RPMI8226 (cell line): Measurements from ENCODE around the gene ITPKB.
"Not testable (repeated sequence)": the region's sequence is repeated elsewhere in the genome, so short reads cannot be mapped to it uniquely, and the experiment has no call there.

Experiments used
- DNase-seq: peaks from one replicate; pipeline ENCODE4 v3.0.0-alpha.2; 2015

The ITPKB gene

GRCh38 chr1:226738995-226739695 lies at the start of gene ITPKB:
Gene ITPKB (minus strand): TSS chr1:226739282. CDS start chr1:226737458, 1,824 bp downstream.
- DNase-seq, result peak; percentile 85

DNA sequence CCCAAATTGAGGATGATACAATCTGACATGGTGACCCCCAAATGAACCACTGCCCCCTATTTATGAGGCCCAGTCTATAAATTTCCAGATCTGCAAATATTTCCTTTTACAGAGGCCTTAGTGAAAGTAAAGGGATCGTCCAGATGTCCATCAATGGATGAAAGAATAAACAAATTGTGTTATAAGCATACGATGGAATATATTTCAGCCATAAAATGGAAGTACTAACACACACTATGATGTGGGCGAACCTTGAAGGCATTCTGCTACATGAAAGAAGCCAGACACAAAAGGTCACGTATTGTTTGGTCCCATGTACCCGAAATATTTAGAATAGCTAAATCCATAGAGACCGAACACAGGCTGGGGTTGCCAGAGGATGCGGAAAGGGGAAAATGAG lies 48.6 kb upstream of the ITPKB start:
- DNase-seq, result no peak

DNA sequence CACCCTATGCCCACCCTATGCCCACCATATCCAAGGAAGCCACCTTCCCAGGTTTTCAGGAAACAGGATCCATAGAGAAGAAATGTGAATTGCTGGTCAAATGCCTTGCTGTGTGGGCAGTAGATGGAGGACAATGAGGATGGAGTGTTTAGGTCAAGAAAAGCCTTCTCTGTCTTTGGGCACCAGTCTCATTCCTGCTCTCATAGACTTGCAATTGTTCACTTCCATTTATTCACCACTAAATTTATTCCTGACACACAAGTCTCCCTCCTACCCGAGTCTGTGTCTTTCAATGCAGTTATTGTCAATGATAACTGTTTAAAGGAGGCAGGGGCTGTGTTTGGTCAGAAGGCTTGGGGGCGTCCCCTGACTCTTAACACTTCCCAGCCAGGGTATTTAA lies 48.0 kb upstream of the ITPKB start:
- no peak for DNase-seq

GRCh38 chr1:226786550-226786949 lies 47.5 kb upstream of the ITPKB start:
- DNase-seq, result no peak

DNA sequence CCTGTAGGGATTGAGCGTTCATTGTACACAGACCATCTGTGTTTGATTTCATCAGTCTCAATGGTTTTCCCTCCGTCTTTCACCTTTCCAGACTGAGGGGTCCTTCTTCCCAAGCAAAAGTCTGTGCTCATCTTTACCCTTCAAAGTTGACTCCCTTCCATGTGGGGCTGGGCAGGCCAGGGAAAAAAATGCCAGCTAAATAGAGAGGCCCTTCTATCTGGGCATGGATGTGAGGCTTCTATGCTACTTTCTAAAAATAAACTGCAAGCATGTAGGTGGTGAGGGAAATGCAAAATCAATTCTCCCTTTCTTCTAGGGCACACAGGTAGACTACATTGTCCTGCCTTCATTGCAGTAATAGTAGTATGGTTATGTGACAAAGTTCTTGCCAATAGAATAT lies 46.7 kb upstream of the ITPKB start:
- DNase-seq, result no peak

DNA sequence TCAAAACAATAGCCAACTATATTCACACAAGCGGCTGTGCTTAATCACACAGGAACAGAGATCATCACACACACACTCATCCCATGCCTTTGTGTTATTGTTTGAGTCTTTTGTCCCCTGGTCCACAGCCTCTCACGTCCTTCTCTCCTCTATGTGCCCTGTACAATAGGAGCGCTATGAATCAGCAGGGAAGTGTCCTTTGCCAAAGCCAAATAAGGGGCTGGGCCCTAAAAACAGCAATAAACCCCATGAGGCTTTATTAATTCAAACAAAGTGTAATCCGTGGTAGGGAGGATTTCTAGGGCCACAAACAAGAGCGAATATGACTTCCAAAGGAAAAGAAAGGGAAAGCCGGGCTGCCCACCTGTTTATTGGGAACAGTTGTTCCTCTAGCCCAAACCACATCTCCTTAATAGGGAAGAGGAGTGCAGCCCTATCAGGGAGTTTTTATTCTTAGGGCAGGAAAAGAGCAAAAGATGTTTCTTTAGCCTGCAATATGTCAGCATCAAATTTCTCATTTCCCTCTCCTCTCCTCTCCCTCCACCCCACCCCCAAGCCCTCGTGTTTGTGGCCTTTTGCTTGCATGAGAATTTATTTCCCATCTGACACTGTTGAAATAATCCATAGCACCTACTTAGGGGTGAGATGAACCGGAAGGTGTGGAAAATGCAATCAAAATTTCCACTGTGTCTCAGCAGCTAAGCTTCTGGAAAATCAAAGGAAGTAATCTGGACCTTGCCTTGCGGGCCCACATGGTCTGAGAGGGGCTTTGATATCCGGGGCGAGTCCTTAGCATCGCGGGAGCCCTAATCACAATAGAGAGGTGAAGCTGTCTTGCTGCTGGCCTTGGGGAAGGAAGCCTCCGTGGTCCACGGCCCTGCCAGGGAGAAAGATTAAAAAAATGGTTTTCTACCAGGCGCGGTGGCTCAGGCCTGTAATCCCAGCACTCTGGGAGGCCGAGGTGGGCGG lies 45.3 kb upstream of the ITPKB start:
- no peak for DNase-seq

DNA sequence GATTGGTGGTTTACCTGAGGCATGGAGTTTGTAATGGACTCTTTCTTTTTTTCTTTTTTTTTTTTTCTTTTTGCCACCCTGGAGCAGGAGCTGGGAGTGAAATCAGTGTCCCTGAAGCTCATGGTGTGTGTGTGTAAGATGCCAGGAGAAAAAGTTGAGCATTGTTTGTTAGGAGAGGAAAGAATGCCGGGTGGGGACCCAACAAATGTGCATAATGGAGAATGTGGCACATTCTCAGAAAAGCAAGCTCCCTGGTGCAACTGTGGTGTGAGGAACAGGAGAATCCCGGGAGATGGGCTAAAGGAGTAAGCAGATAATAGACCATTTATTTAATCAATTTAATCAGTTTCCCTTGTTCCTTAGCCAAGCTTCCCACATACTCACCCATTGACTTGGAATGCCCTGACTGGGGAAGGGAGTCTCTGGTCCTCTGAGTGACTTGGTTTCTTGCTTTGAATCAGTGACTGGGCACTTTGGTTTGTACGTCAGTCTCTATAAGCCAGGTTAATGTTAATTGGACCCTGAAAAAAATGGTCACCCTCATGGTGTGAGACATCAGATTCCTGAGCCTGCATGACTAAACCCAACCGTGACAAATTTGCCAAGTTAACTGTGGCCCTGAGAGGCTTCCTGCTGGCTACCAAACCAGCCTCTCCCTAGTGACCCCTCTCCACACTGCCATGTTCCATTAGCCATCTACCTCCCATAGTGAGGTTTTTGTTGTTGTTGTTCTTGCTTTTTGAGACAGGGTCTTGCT lies 43.9 kb upstream of the ITPKB start:
- no peak for DNase-seq

DNA sequence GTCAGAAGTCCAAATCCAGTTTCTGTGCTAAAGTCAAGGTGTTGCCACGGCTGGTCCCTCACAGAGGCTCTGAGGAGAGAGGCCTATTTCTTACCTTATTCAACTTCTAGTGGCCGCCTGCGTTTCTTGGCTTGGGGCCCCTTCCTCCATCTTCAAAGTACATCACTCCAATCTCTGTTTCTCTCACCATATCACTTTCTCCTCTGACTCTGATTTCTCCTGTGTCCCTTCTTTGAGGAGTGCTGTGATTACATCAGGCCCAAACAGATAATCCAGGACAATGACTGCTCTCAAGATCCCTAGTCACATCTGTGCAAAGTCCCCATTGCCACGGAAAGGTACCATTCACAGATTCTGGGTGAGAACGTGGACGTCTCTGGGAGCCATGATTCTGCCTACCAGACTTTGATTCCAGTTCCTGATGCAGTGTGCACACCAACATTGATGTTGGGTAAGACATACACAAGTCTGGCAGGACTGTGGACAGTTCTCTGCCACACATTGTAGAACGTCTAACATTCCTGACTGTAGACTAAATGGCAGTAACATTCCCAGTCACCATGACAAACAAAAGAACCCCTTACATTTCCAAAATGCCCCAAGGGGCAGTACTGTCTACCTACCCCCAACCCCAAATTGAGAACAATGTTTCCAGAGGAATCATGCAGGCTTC lies 43.0 kb upstream of the ITPKB start:
- no peak for DNase-seq

DNA sequence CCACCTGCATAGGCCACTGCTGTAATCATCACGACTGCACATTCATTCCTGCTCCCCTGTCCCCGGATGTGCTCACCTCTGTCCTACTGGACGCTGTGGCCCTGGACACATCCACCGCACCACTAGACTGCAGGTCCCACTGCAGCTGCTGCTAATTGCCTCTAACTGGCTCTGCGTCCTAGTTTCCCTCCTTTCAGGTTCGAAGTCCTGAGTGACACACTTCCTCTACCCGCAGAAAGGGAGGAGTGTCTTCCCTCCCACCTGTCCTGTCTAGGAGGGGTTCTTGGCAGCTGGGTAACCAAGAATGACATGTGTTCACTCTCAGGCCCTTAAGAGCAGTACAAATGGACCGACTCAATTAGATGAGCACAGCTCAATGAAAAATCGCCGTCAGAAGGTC lies 40.5 kb upstream of the ITPKB start:
- DNase-seq, result no peak

- DNase-seq, result no peak
Observed at GRCh38 chr1:226778657-226779058, 39.6 kb upstream of the ITPKB start.

DNA sequence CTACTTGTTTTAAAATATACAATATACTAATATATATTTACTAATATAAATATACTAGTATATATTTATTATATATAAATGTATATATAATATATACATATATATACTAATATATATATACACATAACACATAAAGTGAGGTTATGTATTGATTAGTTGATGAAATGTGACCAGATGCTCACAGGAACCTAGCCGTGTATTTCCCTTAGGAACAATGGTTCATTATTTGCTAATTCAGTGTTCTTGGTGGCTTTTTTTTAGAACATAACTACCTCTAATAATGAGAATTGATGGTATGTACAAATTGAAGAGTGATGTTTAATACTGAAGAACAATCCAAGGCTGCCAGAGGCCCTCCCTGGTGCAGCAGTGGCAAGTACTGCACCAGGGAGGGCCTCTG lies 37.9 kb upstream of the ITPKB start:
- DNase-seq, result no peak

DNA sequence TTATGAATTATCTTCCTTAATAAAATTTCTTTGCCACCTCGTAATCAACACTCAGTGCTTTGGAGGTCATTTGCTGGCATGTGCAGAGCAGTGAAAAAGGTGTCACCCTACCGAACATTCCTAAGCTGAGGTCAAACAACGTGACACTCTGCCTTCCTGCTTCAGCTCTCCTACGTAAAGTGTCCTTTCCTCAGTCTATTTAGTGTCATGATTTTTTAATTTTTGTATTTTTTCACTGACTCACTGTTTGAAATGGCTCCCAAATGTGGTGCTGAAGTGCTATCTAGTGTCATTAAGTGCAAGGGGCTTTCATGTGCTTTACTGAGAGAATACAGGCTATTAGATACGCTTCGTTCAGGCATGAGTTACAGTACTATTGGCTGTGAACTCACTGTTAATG lies 37.0 kb upstream of the ITPKB start:
- DNase-seq, result no peak

DNA sequence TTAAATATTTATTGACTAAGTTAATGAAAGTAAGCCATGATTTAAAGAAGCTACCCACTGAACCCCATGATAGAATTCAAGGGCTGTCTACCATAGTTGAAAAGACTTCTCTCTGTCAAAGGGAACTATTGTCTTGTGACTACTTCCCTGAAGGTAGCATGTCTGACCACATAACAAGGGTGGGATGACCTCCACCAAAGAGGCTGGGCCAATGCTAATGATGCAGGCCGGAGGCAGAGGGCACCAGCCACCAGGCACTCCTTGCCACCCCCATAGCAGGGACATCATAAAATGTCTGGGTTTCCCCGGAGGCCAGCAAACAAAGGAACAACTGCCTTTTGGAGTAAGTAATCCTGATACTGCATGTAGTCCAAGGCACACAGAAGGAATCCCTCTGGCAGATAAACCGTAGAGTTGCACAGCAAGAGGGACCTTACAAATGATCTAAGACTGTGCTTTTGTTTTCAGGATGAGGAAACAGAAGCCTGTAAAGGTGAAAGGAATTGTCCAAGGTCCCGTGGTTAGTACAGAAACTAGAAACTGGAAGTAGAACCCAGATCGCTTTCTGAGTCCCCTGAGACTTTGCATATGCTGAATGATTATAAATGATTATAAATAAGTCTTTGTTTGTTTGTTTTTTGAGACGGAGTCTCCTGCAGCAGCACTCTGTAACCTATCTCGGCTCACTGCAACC lies 33.5 kb upstream of the ITPKB start:
- DNase-seq, result no peak

GRCh38 chr1:226767170-226767569 lies 28.1 kb upstream of the ITPKB start:
- DNase-seq, result not testable (repeated sequence)

DNA sequence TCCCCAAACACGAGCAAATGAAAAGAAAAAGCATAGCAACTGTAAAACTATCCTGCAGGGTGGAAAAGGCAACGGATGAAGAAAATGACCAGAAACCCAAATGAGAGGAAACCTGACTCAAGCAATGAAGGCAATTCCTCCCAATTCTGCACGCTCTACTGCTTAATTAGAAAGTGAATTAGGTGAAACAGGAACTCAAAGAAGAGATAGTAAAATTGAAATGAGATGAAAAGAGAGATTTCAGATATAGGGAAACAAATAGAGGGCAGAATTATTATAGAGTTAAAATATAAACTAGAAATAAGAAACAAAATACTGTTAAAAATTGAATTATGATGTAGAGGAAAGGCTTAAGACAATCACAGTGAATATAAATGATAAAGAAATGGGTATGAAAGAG lies 27.5 kb upstream of the ITPKB start:
- DNase-seq, result no peak

DNA sequence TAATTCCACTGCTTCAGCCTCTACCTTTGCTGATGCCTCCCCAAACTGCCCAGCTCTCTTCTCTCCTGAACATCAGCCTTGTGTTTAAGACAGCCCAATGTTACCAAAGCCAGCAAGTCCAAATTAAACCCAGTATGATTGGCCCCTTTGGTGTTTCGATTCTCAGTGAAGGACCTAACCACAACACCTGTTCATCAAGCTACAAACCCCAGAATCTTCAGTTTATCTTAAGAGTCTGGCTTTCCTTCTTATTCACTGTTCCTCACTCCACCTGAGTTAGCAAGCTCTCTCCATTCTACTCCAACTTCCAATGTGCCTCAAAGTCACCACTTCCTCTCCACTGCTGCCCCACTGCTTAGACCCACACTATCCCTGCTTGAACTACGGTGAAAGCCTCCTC lies 25.5 kb upstream of the ITPKB start:
- DNase-seq, result peak; percentile 43

DNA sequence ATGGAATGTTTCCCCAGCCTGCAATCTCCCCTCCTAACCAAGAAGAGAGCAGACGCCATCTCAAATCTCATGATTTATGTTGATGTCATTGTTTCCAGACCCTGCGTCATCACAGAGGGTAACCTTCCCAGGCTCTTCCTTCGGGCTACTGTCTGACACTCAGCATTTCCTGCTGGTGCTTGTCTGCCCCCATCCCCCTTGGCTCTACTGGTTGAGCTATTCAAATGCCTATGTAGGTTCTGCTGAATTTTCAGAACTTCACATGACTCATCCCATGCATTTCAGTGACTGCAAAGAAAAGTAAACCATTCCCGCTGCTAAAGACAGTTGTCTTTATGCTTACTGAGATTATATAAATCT lies 24.8 kb upstream of the ITPKB start:
- DNase-seq, result peak; percentile 14

- DNase-seq, result no peak
Observed at GRCh38 chr1:226762988-226763904, 24.2 kb upstream of the ITPKB start.

DNA sequence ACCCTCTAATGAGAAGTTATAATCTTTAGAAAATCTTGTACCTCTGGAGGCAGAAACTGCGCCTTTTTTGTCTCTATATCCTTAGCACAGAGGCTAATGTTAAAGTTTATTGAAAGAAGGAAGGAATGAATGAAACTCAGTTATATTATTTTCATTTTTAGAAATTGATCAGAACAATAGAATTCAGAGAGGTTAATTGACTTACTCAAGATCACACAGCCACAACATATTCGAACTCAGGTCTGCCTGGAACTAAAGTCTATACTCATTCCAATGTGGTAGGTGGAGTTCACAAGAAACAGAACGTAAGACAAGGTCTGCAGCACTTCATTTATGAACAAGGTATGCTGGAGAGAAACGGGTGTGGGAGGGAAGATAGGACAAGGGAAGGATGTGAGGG lies 23.0 kb upstream of the ITPKB start:
- no peak for DNase-seq

DNA sequence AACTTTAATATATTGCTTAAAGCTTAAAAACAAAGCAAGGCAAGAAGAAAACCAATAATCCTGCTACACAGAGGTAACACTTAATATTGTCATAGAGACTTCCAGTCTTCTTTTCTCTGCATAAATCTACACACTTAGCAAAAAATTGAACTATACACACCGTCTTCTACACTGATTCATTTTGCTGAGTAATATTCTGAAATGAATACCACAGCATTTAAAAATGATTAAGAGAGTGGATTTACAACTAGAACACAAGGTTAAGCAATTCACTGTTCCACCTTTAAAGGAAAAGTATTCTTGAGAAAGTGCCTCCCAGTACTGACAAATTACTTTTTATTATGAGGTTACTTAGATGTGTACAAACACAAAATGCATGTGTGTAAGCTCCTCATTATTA lies 22.2 kb upstream of the ITPKB start:
- DNase-seq, result no peak
